Testis (tissue), 3 donors: ENCODE data around the gene LAPTM4A. TPM values are rescaled to one million over a fixed set of nuclear protein-coding genes. Genes with fewer than 3 reads are reported as not detected.

ENCODE experiments used
- DNase-seq: peaks from one replicate; pipeline ENCODE4 v3.0.0-alpha.2; 2019
- H3K27ac ChIP-seq, 2 donors: fragments of 200-600 bp; sonication (generic); one replicate each; pipeline ENCODE4 v1.5.1; 2019
- H3K27me3 ChIP-seq: fragments of 200-600 bp; sonication (generic); one replicate; pipeline ENCODE4 v1.5.1; 2019
- H3K36me3 ChIP-seq: fragments of 200-600 bp; sonication (generic); one replicate; pipeline ENCODE4 v1.5.1; 2017; ENCODE audit warnings: low read depth; ENCODE audit errors: missing control alignments
- H3K4me1 ChIP-seq: fragments of 200-600 bp; sonication (generic); one replicate; pipeline ENCODE4 v1.5.1; 2019
- H3K4me3 ChIP-seq, 2 donors: fragments of 200-600 bp; sonication (generic); one replicate each; pipeline ENCODE4 v1.5.1; 2017 to 2019
- H3K9me3 ChIP-seq: fragments of 200-600 bp; sonication (generic); one replicate; pipeline ENCODE4 v1.5.1; 2017
- POLR2A ChIP-seq: fragments of 450-650 bp; IDR thresholded peaks from one replicate; pipeline ENCODE4 v1.6.1; 2017; ENCODE audit warnings: antibody characterized with exemption, mild to moderate bottlenecking, moderate library complexity
- WGBS, 2 donors: methylation state at CpG; one replicate each; pipeline ENCODE4 v1.1.5; 2018; 5-methylcytosine and 5-hydroxymethylcytosine counted together
- intact Hi-C: fragments of 100-400 bp; cut with DNase I; formaldehyde crosslinking; loops from one replicate; pipeline ENCODE4 v1.15.1; 2023; ENCODE audit warnings: low total_unique reads
- polyA plus RNA-seq: library from polyadenylated mRNA; stranded (reverse); fragments of 350-450 nt; fragmentation: Illumina TruSeq; extraction: RNeasy Lipid Tissue Mini Kit (QIAGEN cat#74804); gene quantifications from one replicate; pipeline ENCODE4 v1.2.3, GENCODE V29; 2014; ENCODE audit warnings: low read depth, low replicate concordance; ENCODE audit not compliant: insufficient read depth
- total RNA-seq, 2 donors: library from RNA; depleted of rRNA; stranded (reverse); fragments of >200 nt; gene quantifications; one replicate each; pipeline ENCODE4 v1.2.3, GENCODE V29; 2016
- TF ChIP-seq, protein P1 (sequence below), 3 experiments: fragments of 450-650 bp in 2 of 3; fragments of 200-600 bp in 1 of 3; sonication (generic) in 1 of 3; IDR thresholded peaks; one replicate each; pipeline ENCODE4 v1.5.1; 2016 to 2019; ENCODE audit warnings: antibody characterized with exemption in 3 of 3, mild to moderate bottlenecking in 2 of 3, moderate library complexity in 1 of 3

LAPTM4A gene
- total and polyA plus RNA-seq, 3 donors from 2014 or later: 331 to 712 (median 431) TPM

GRCh38 chr2:20030224-20030623, 21.2 kb downstream of the LAPTM4A start:
- H3K9me3 ChIP-seq: no peaks in the 10 kb centered on the region
- no peak for TF ChIP-seq POLR2A
- TF ChIP-seq, protein P1, sequence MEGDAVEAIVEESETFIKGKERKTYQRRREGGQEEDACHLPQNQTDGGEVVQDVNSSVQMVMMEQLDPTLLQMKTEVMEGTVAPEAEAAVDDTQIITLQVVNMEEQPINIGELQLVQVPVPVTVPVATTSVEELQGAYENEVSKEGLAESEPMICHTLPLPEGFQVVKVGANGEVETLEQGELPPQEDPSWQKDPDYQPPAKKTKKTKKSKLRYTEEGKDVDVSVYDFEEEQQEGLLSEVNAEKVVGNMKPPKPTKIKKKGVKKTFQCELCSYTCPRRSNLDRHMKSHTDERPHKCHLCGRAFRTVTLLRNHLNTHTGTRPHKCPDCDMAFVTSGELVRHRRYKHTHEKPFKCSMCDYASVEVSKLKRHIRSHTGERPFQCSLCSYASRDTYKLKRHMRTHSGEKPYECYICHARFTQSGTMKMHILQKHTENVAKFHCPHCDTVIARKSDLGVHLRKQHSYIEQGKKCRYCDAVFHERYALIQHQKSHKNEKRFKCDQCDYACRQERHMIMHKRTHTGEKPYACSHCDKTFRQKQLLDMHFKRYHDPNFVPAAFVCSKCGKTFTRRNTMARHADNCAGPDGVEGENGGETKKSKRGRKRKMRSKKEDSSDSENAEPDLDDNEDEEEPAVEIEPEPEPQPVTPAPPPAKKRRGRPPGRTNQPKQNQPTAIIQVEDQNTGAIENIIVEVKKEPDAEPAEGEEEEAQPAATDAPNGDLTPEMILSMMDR (IDR thresholded peaks at IDR 0.05): no peak

GRCh38 chr2:20027705-20028434, 23.6 kb downstream of the LAPTM4A start:
- H3K36me3 ChIP-seq: no peaks in the 10 kb centered on the region
- no peaks in the 10 kb centered on the region for H3K27me3 ChIP-seq
- peak overlapping the region in 1 of 2 donors; percentile 26 for H3K27ac ChIP-seq
- 59 to 61% methylated on average over 3 of the region's 3 CpGs for WGBS, 2 donors
- DNase-seq: no peak
- no peak for TF ChIP-seq POLR2A
- TF ChIP-seq, protein P1 (IDR thresholded peaks at IDR 0.05): no peak
- H3K4me1 ChIP-seq: no peaks in the 10 kb centered on the region
- H3K9me3 ChIP-seq: no peaks in the 10 kb centered on the region
- intact Hi-C loops: no loop called here
- no peak overlapping the region for H3K4me3 ChIP-seq

More at GRCh38 chr2:20030224-20030623, 21.2 kb downstream of the LAPTM4A start:
- intact Hi-C loops: no loop called here
- H3K27me3 ChIP-seq: no peaks in the 10 kb centered on the region
- DNase-seq: no peak
- H3K36me3 ChIP-seq: no peaks in the 10 kb centered on the region
- H3K4me1 ChIP-seq: peaks cover 8% of the 10 kb centered on the region
- 87 to 94% methylated on average over 6 of the region's 6 CpGs for WGBS, 2 donors
- no peak overlapping the region for H3K27ac ChIP-seq
- H3K4me3 ChIP-seq: no peak overlapping the region

- H3K36me3 ChIP-seq: no peaks in the 10 kb centered on the region
- 63 to 72% methylated on average over 4 of the region's 4 CpGs for WGBS, 2 donors
Observed at GRCh38 chr2:20027260-20027677, 24.2 kb downstream of the LAPTM4A start.

DNA sequence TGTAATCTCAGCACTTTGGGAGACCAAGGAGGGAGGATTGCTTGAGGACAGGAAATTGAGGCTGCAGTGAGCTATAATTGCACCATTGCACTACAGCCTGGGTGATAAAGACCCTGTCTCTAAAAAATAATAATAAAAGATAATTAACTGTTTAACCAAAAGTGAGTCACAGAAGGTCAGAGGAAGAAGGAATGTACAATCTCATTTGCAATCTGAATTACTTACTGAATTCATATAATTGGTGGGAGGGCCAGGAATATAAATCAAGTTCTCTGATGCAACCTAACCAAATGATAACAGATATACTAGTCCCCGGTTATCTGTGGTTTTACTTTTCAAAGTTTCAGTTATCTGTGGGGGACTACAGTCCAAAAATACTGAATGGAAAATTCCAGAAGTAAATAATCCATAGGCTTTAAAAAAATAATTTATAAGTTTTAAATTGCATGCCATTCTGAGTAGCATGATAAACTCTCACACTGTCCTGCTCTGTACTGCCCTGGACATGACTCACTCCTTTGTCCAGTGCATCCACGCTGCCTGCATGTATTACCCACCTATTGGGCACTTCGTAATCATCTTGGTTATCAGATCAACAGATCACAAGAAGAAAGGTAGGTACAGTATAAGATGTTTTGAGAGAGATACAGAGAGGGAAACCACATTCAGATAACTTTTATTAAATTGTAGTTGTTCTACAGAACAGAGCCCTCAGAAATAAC, 26.2 kb downstream of the LAPTM4A start:
- Histone ChIP-seq H3K27ac (no peak overlapping the region), H3K4me3 (no peak overlapping the region), H3K27me3 (no peaks in the 10 kb centered on the region), H3K9me3 (no peaks in the 10 kb centered on the region), H3K4me1 (no peaks in the 10 kb centered on the region), H3K36me3 (no peaks in the 10 kb centered on the region)
- intact Hi-C loops: no loop called here
- no peak for DNase-seq
- no peak for TF ChIP-seq POLR2A
- TF ChIP-seq, protein P1 (IDR thresholded peaks at IDR 0.05): no peak
- WGBS, 2 donors: 88 to 90% methylated on average over 3 of the region's 3 CpGs

More at GRCh38 chr2:20027260-20027677, 24.2 kb downstream of the LAPTM4A start:
- peak overlapping the region in 1 of 2 donors; percentile 26 for H3K27ac ChIP-seq
- TF ChIP-seq POLR2A: no peak
- TF ChIP-seq, protein P1 (IDR thresholded peaks at IDR 0.05): no peak
- DNase-seq: no peak
- no peaks in the 10 kb centered on the region for H3K4me1 ChIP-seq
- intact Hi-C loops: no loop called here
- H3K27me3 ChIP-seq: no peaks in the 10 kb centered on the region
- H3K9me3 ChIP-seq: no peaks in the 10 kb centered on the region
- no peak overlapping the region for H3K4me3 ChIP-seq
